Adipocyte (in vitro differentiated cells): ENCODE measurements around the gene MACROD2.
A peak's percentile ranks its signal among the peaks of the same experiment; 100 is the strongest.

Experiments used
- DNase-seq: peaks from one replicate; pipeline ENCODE4 v3.0.0-alpha.2; 2015; ENCODE audit warnings: low read depth
- H3K27me3 ChIP-seq: replicated peaks from 2 replicates; pipeline ENCODE4 v1.7.0; 2013; ENCODE audit warnings: mild to moderate bottlenecking, low read length, moderate library complexity; ENCODE audit not compliant: control insufficient read depth, insufficient read depth
- H3K36me3 ChIP-seq: 2 replicates; pipeline ENCODE4 v1.7.0; 2013; ENCODE audit warnings: low read length, mild to moderate bottlenecking, moderate library complexity; ENCODE audit not compliant: control insufficient read depth, insufficient read depth, severe bottlenecking
- H3K4me1 ChIP-seq: 2 replicates; pipeline ENCODE4 v1.7.0; 2013; ENCODE audit warnings: mild to moderate bottlenecking, low read length, moderate library complexity; ENCODE audit not compliant: control insufficient read depth, insufficient read depth
- H3K4me3 ChIP-seq: 2 replicates; pipeline ENCODE4 v1.7.0; 2013; ENCODE audit warnings: mild to moderate bottlenecking, low read length, moderate library complexity
- H3K9ac ChIP-seq: 2 replicates; pipeline ENCODE4 v1.7.0; 2013; ENCODE audit warnings: mild to moderate bottlenecking, low read length, moderate library complexity
- H3K9me3 ChIP-seq: 2 replicates; pipeline ENCODE4 v1.7.0; 2013; ENCODE audit warnings: mild to moderate bottlenecking, low read length, moderate library complexity; ENCODE audit not compliant: control insufficient read depth

MACROD2 gene

GRCh38 chr20:15863735-15864134 is 1868.4 kb downstream of the MACROD2 start:
- Histone ChIP-seq H3K9me3 (peaks cover 9% of the 10 kb centered on the region), H3K4me3 (no peak overlapping the region), H3K36me3 (no peaks in the 10 kb centered on the region), H3K27me3 (no peaks in the 10 kb centered on the region), H3K4me1 (no peaks in the 10 kb centered on the region), H3K9ac (no peak overlapping the region)
- peak; percentile 5 for DNase-seq

GRCh38 chr20:15865553-15865952 is 1870.2 kb downstream of the MACROD2 start:
- no peak overlapping the region for H3K9ac ChIP-seq
- peaks cover 9% of the 10 kb centered on the region for H3K9me3 ChIP-seq
- no peaks in the 10 kb centered on the region for H3K4me1 ChIP-seq
- H3K4me3 ChIP-seq, result no peak overlapping the region
- no peaks in the 10 kb centered on the region for H3K27me3 ChIP-seq
- no peak for DNase-seq
- no peaks in the 10 kb centered on the region for H3K36me3 ChIP-seq

DNA sequence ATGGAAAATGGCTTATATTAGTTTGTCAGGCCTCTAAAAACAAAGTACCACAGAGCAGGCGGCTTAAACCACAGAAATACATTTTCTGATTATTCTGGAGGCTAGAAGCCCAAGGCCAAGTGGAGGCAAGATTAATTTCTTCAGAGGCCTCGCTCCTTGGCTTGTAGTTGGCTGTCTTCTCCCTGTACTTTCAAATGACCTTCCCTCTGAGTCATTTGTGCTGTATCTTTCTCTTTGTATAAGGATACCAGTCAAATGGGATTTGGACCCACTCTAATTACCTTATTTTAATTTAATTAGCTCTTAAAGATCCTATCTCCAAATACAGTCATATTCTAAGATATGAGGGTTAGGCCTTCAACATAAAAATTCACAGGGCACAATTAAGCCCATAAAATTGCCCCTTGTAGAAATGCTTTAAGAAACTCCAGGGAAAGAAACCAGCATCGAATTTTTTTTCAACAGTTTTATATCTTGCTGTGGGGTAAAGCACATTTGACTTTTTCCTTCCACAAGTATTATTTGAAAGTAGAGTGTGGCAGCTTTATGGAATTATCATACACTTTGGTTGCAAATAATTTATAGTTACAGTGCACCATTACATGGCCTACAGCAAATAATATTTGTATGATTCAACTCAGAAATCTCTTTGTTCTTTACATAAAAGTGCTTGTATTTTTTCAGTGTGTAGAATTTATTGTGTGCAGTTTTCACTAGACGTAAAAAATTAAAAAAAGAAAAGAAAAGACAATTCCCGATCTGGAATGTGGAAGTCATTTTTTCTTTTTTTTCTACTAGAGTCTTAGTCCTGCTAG is 1871.8 kb downstream of the MACROD2 start:
- H3K4me3 ChIP-seq, result no peak overlapping the region
- DNase-seq, result no peak
- no peaks in the 10 kb centered on the region for H3K36me3 ChIP-seq
- H3K9ac ChIP-seq, result no peak overlapping the region
- no peaks in the 10 kb centered on the region for H3K27me3 ChIP-seq
- no peaks in the 10 kb centered on the region for H3K4me1 ChIP-seq
- H3K9me3 ChIP-seq, result peaks cover 9% of the 10 kb centered on the region

DNA sequence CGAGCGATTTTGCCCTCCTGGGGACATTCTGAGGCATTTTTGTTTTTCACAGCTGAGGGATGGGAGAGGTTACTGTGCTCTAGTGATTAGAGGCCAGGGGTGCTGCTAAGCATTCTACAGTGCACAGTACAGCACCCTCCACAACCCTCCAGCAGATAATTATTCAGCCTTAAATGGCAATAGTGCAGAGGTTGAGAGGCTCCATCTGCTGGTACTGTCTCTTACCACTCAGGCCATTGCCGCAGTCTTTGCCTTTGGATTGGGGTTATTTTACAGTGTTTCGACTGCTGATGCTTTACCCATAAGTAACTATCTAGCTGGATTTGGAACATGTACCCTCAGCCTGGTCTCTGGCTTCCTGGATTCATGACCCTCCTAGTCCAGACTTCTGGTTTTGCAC is 1872.6 kb downstream of the MACROD2 start:
- Histone ChIP-seq H3K36me3 (no peaks in the 10 kb centered on the region), H3K9me3 (peaks cover 9% of the 10 kb centered on the region), H3K27me3 (no peaks in the 10 kb centered on the region), H3K9ac (no peak overlapping the region), H3K4me3 (no peak overlapping the region), H3K4me1 (no peaks in the 10 kb centered on the region)
- DNase-seq, result no peak

- no peak overlapping the region for H3K9ac ChIP-seq
- no peak overlapping the region for H3K4me3 ChIP-seq
- no peak for DNase-seq
- no peaks in the 10 kb centered on the region for H3K4me1 ChIP-seq
- peaks cover 3% of the 10 kb centered on the region for H3K9me3 ChIP-seq
- no peaks in the 10 kb centered on the region for H3K27me3 ChIP-seq
- H3K36me3 ChIP-seq, result no peaks in the 10 kb centered on the region
Observed at GRCh38 chr20:15875446-15875845, 1880.1 kb downstream of the MACROD2 start.

DNA sequence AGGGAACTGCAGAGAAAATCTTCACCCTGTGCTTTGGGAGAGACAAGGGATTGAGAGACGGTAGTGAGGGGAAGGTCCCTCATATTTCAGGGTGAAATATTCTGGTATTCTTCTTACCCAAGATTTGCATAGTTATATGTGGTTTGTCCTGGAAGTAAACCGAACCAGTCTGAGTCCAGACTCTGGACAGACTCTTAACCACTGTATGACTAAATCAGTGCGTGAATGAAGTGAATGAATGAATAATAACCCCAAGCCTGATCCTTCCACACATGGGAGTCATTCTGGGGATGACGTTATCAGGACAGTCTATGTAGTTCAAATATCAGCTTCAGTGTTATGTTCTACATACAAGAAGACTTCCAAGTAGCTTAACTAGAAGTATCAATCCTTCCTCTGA is 1887.2 kb downstream of the MACROD2 start:
- H3K36me3 ChIP-seq, result no peaks in the 10 kb centered on the region
- DNase-seq, result peak; percentile 63
- H3K4me1 ChIP-seq, result no peaks in the 10 kb centered on the region
- peaks cover 17% of the 10 kb centered on the region for H3K9me3 ChIP-seq
- H3K4me3 ChIP-seq, result no peak overlapping the region
- no peak overlapping the region for H3K9ac ChIP-seq
- no peaks in the 10 kb centered on the region for H3K27me3 ChIP-seq

DNA sequence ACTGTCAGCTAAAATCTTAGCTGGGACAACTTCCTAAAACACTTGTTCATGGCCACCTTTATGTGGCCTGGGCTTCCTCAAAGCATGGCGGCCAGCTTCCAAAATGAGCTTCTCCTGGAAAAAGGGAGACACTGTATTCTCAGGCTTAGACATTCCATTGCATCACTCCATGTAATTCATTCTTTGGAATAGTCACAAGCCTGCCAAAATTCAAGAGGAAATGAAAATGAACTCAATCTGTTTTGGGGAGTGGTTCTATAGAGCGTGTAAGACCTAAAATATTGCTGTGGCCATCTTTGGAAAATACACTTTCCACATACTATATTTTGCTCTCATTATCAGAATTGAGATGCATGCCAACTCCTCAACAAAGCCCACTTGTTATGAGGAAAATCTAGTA is 1890.9 kb downstream of the MACROD2 start:
- Histone ChIP-seq H3K36me3 (no peaks in the 10 kb centered on the region), H3K4me1 (no peaks in the 10 kb centered on the region), H3K9ac (no peak overlapping the region), H3K9me3 (peaks cover 11% of the 10 kb centered on the region), H3K27me3 (no peaks in the 10 kb centered on the region), H3K4me3 (no peak overlapping the region)
- DNase-seq, result no peak

DNA sequence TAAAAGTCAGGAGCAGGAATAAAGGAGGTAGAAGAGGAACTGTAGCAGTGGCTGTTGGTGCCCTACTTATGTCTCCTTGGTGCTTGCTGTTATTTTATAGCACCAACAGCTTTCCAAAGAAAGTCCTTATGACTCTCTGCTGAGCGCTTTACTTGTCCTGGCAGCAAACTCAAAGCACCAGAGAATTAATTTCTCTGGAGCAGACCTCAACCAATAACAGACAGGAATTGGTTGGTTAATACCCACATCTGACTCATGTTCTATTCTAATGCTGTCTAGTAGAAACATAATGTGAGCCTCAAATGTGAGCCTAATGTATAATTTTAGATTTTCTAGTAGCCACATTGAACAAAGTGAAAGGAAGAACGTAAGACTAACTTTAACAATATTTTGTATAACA is 1892.1 kb downstream of the MACROD2 start:
- no peak for DNase-seq
- Histone ChIP-seq H3K9me3 (peaks cover 11% of the 10 kb centered on the region), H3K4me1 (no peaks in the 10 kb centered on the region), H3K9ac (no peak overlapping the region), H3K36me3 (no peaks in the 10 kb centered on the region), H3K4me3 (no peak overlapping the region), H3K27me3 (no peaks in the 10 kb centered on the region)

DNA sequence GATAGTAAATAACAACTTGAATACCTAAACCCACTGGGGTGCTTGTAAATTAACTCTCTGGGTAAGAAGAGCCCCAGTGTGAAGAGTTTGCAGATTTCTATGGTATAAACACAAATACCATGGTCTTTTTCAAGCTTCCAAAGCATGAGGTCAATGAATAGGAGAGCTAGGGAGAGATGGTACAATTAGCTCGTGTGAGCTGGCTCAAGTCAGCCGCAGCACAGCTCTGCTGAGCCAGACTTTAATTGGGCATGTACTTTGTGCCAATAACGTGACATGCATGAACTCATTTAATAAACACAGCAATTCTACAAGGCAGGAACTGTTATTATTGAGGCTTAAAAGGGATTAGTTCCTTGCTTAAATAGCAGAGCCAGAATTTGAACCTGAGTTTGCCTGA is 1893.7 kb downstream of the MACROD2 start:
- H3K9ac ChIP-seq, result no peak overlapping the region
- DNase-seq, result no peak

DNA sequence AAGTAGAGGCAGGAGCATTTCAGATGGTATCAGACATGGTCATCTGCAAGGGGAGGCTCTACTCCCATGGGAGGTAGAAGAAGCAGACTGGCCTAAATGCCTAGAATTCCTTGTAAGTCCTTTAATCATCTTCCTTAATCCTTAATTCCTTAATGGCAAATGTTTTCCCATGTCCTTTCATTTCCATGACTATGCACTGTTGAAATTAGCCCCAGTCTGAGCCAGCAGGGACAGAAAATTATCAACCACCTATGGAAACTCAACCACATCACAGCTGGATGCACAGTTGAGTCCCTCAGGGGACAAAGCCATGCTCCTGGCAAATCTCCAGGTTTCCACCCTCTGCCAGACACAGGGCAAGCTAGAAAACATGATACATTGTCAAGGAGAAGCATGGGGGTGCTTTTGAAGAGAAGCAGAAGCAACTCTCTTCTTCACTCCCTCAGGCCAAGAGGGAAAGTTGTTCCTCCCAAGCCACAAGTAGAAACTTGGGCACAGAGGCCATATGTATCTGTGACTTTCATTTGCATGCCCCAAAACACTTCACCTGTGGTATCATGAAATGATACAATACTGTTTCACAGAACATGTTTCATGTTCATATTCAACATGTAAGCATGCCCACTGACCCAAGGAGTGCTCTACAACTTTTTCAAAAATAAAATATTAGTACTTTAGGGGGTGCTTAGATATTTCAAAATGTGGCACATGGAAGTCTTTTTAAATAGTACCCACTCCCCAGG is 1894.4 kb downstream of the MACROD2 start:
- Histone ChIP-seq H3K4me3 (no peak overlapping the region), H3K9me3 (peaks cover 11% of the 10 kb centered on the region), H3K27me3 (no peaks in the 10 kb centered on the region), H3K9ac (no peak overlapping the region), H3K36me3 (no peaks in the 10 kb centered on the region), H3K4me1 (peaks cover under 1% of the 10 kb centered on the region)
- peak; percentile 90 for DNase-seq

More for the DNA sequence above, 1893.7 kb downstream of the MACROD2 start:
- no peaks in the 10 kb centered on the region for H3K4me1 ChIP-seq
- H3K27me3 ChIP-seq, result no peaks in the 10 kb centered on the region
- no peak overlapping the region for H3K4me3 ChIP-seq
- no peaks in the 10 kb centered on the region for H3K36me3 ChIP-seq
- H3K9me3 ChIP-seq, result peaks cover 11% of the 10 kb centered on the region

GRCh38 chr20:15890407-15890982 is 1895.2 kb downstream of the MACROD2 start:
- H3K9me3 ChIP-seq, result peaks cover 11% of the 10 kb centered on the region
- no peak for DNase-seq
- peaks cover 8% of the 10 kb centered on the region for H3K4me1 ChIP-seq
- H3K9ac ChIP-seq, result no peak overlapping the region
- H3K36me3 ChIP-seq, result no peaks in the 10 kb centered on the region
- no peaks in the 10 kb centered on the region for H3K27me3 ChIP-seq
- H3K4me3 ChIP-seq, result no peak overlapping the region
